Measurements from ENCODE around the gene PITPNC1. TPM values are rescaled to one million over a fixed set of nuclear protein-coding genes. Genes with fewer than 3 reads are reported as not detected.

PITPNC1 gene
- total RNA-seq, 1 donor from 2014 or later: 12.4 TPM

- DNase-seq (ENCODE audit: low read depth) (no peak), FAIRE-seq (no peak)
- Histone ChIP-seq H3K9me3 (ENCODE audit: insufficient read depth, low read depth, low read length) (no peaks in the 10 kb centered on the region), H3K9ac (ENCODE audit: low read length) (no peak overlapping the region), H3K27ac (ENCODE audit: low read depth, low read length) (no peak overlapping the region), H3K27me3 (ENCODE audit: insufficient read depth, low read length) (no peaks in the 10 kb centered on the region), H4K20me1 (ENCODE audit: insufficient read depth, low read length) (no peaks in the 10 kb centered on the region), H3K4me3 (ENCODE audit: insufficient read depth, low read depth, low read length) (no peak overlapping the region), H3K36me3 (ENCODE audit: insufficient read depth, low read length) (no peaks in the 10 kb centered on the region), H3K79me2 (ENCODE audit: insufficient read depth, low read length) (no peaks in the 10 kb centered on the region), H3K4me1 (ENCODE audit: insufficient read depth, low read length) (no peaks in the 10 kb centered on the region), H2AFZ (ENCODE audit: low read depth, low read length) (no peak overlapping the region), H3K4me2 (ENCODE audit: low read length) (no peak overlapping the region)
- TF ChIP-seq CTCF (IDR thresholded peaks at IDR 0.05; ENCODE audit: insufficient read depth, low read depth, low read length) (no peak), EZH2 (IDR thresholded peaks at IDR 0.05; ENCODE audit: insufficient read depth, low read length) (no peak)
- Mint-ChIP-seq H3K27ac (ENCODE audit: unreplicated experiment) (no peak overlapping the region), H3K27me3 (ENCODE audit: low read depth, unreplicated experiment) (no peaks in the 10 kb centered on the region), H3K4me3 (ENCODE audit: unreplicated experiment) (no peak overlapping the region), H3K36me3 (ENCODE audit: low read depth, unreplicated experiment) (peaks cover 9% of the 10 kb centered on the region), H3K9me3 (ENCODE audit: unreplicated experiment) (peaks cover 2% of the 10 kb centered on the region), H3K4me1 (ENCODE audit: low read depth, unreplicated experiment) (no peaks in the 10 kb centered on the region)
Observed at GRCh38 chr17:67582673-67583081, 205.6 kb downstream of the PITPNC1 start.

DNA sequence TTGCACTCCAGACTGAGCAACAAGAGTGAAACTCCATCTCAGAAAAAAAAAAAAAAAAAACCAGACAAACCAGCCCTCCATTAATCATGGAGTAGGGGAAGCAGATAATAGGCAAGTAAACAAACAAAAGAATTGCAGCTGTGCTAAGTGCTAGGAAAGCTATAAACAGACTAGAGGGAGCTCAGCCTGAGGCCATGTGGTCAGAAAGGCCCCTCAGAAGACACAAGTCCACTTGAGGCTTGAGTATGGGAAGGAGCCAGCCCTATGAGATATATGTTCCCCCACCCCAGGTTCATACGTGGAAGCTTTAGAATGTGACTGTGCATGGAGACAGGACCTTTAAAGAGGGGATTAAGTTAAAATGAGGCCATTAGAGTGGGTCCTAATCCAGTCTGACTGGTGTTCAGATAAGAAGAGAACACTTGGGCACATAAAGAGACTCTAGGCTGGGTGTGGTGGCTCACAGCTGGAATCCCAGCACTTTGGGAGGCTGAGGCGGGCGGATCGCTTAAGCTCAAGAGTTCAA lies 208.1 kb downstream of the PITPNC1 start:
- Histone ChIP-seq H3K4me3 (ENCODE audit: insufficient read depth, low read depth, low read length) (no peak overlapping the region), H3K27ac (ENCODE audit: low read depth, low read length) (no peak overlapping the region), H3K9me3 (ENCODE audit: insufficient read depth, low read depth, low read length) (no peaks in the 10 kb centered on the region), H3K4me2 (ENCODE audit: low read length) (no peak overlapping the region), H3K27me3 (ENCODE audit: insufficient read depth, low read length) (no peaks in the 10 kb centered on the region), H2AFZ (ENCODE audit: low read depth, low read length) (no peak overlapping the region), H3K4me1 (ENCODE audit: insufficient read depth, low read length) (no peaks in the 10 kb centered on the region), H3K9ac (ENCODE audit: low read length) (no peak overlapping the region), H3K79me2 (ENCODE audit: insufficient read depth, low read length) (no peaks in the 10 kb centered on the region), H3K36me3 (ENCODE audit: insufficient read depth, low read length) (no peaks in the 10 kb centered on the region), H4K20me1 (ENCODE audit: insufficient read depth, low read length) (no peaks in the 10 kb centered on the region)
- DNase-seq (ENCODE audit: low read depth) (no peak), FAIRE-seq (no peak)
- no peaks in the 10 kb centered on the region for H3K27me3 Mint-ChIP-seq (ENCODE audit: low read depth, unreplicated experiment)
- H3K4me3 Mint-ChIP-seq (ENCODE audit: unreplicated experiment): no peak overlapping the region
- H3K36me3 Mint-ChIP-seq (ENCODE audit: low read depth, unreplicated experiment): peaks cover 8% of the 10 kb centered on the region
- no peaks in the 10 kb centered on the region for H3K4me1 Mint-ChIP-seq (ENCODE audit: low read depth, unreplicated experiment)
- TF ChIP-seq CTCF (IDR thresholded peaks at IDR 0.05; ENCODE audit: insufficient read depth, low read depth, low read length) (no peak), EZH2 (IDR thresholded peaks at IDR 0.05; ENCODE audit: insufficient read depth, low read length) (no peak)
- peaks cover 4% of the 10 kb centered on the region for H3K9me3 Mint-ChIP-seq (ENCODE audit: unreplicated experiment)
- no peak overlapping the region for H3K27ac Mint-ChIP-seq (ENCODE audit: unreplicated experiment)

DNA sequence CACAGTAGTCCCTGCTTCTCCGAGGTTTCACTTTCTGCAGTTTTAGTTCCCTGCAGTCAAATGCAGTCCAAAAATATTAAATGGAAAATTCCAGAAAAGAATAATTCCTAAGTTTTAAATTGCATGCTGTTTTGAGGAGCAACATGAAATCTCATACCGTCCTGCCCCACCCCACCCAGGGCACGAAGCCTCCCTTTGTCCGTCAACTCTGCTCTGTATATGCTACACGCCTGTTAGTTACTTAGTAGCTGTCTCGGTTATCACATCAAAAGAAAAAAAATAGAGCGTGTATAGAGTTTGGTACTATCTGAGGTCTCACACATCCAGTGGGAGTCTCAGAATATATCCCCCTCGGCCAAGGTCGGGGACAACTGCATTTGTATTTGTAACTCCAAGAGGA lies 211.2 kb downstream of the PITPNC1 start:
- no peak overlapping the region for H3K27ac ChIP-seq (ENCODE audit: low read depth, low read length)
- DNase-seq (ENCODE audit: low read depth) (no peak), FAIRE-seq (no peak)
- no peak for TF ChIP-seq CTCF (IDR thresholded peaks at IDR 0.05; ENCODE audit: insufficient read depth, low read depth, low read length)
- TF ChIP-seq EZH2 (IDR thresholded peaks at IDR 0.05; ENCODE audit: insufficient read depth, low read length): no peak
- H3K27ac Mint-ChIP-seq (ENCODE audit: unreplicated experiment): no peak overlapping the region
- H3K4me1 Mint-ChIP-seq (ENCODE audit: low read depth, unreplicated experiment): no peaks in the 10 kb centered on the region
- H3K4me3 ChIP-seq (ENCODE audit: insufficient read depth, low read depth, low read length): no peak overlapping the region
- peaks cover 4% of the 10 kb centered on the region for H3K9me3 Mint-ChIP-seq (ENCODE audit: unreplicated experiment)
- no peaks in the 10 kb centered on the region for H3K36me3 ChIP-seq (ENCODE audit: insufficient read depth, low read length)
- no peaks in the 10 kb centered on the region for H4K20me1 ChIP-seq (ENCODE audit: insufficient read depth, low read length)
- no peaks in the 10 kb centered on the region for H3K4me1 ChIP-seq (ENCODE audit: insufficient read depth, low read length)
- no peak overlapping the region for H3K4me3 Mint-ChIP-seq (ENCODE audit: unreplicated experiment)
- H3K4me2 ChIP-seq (ENCODE audit: low read length): no peak overlapping the region
- no peaks in the 10 kb centered on the region for H3K9me3 ChIP-seq (ENCODE audit: insufficient read depth, low read depth, low read length)
- no peak overlapping the region for H2AFZ ChIP-seq (ENCODE audit: low read depth, low read length)
- no peaks in the 10 kb centered on the region for H3K79me2 ChIP-seq (ENCODE audit: insufficient read depth, low read length)
- no peaks in the 10 kb centered on the region for H3K27me3 Mint-ChIP-seq (ENCODE audit: low read depth, unreplicated experiment)
- peaks cover 8% of the 10 kb centered on the region for H3K36me3 Mint-ChIP-seq (ENCODE audit: low read depth, unreplicated experiment)
- H3K9ac ChIP-seq (ENCODE audit: low read length): no peak overlapping the region
- H3K27me3 ChIP-seq (ENCODE audit: insufficient read depth, low read length): no peaks in the 10 kb centered on the region
